Memory B cell (primary cell): Measurements from ENCODE around the gene UBR3.
"Not testable (repeated sequence)": the region's sequence is repeated elsewhere in the genome, so short reads cannot be mapped to it uniquely, and the experiment has no call there.

ENCODE experiments used
- ATAC-seq: fragments of 150-1000 bp; cut with Tn5 transposase; 2 replicates; pipeline ENCODE4 v1.10.0; 2021; ENCODE audit warnings: low read depth, mild to moderate bottlenecking, moderate library complexity
- DNase-seq, 2 donors: peaks; one replicate each; pipeline ENCODE4 v3.0.0; 2022; ENCODE audit warnings: low spot score in 2 of 2
- H3K27ac Mint-ChIP-seq: one replicate; pipeline ENCODE4 v1.8.0; 2022; ENCODE audit warnings: mild to moderate bottlenecking, moderate library complexity, mixed read lengths
- H3K27me3 Mint-ChIP-seq: one replicate; pipeline ENCODE4 v1.8.0; 2022; ENCODE audit warnings: mixed read lengths
- H3K36me3 Mint-ChIP-seq: one replicate; pipeline ENCODE4 v1.8.0; 2022; ENCODE audit warnings: mild to moderate bottlenecking, mixed read lengths
- H3K4me1 Mint-ChIP-seq: one replicate; pipeline ENCODE4 v1.8.0; 2022; ENCODE audit warnings: mixed read lengths
- H3K4me3 Mint-ChIP-seq: one replicate; pipeline ENCODE4 v1.8.0; 2022; ENCODE audit warnings: mild to moderate bottlenecking, moderate library complexity, mixed read lengths
- H3K9me3 Mint-ChIP-seq: one replicate; pipeline ENCODE4 v1.8.0; 2022; ENCODE audit warnings: mixed read lengths

Gene UBR3

GRCh38 chr2:170095380-170095779, 268.1 kb downstream of the UBR3 start:
- Mint-ChIP-seq H3K27me3 (no peaks in the 10 kb centered on the region), H3K4me3 (no peak overlapping the region), H3K9me3 (peaks cover 5% of the 10 kb centered on the region), H3K4me1 (no peaks in the 10 kb centered on the region), H3K27ac (no peak overlapping the region), H3K36me3 (no peaks in the 10 kb centered on the region)
- ATAC-seq: no peak
- DNase-seq: no peak

GRCh38 chr2:170098626-170099312, 271.5 kb downstream of the UBR3 start:
- DNase-seq: no peak
- ATAC-seq: no peak
- Mint-ChIP-seq H3K9me3 (no peaks in the 10 kb centered on the region), H3K27me3 (no peaks in the 10 kb centered on the region), H3K4me3 (no peak overlapping the region), H3K27ac (no peak overlapping the region), H3K36me3 (no peaks in the 10 kb centered on the region), H3K4me1 (no peaks in the 10 kb centered on the region)

- H3K36me3 Mint-ChIP-seq: no peaks in the 10 kb centered on the region
- H3K27me3 Mint-ChIP-seq: peaks cover 3% of the 10 kb centered on the region
- no peaks in the 10 kb centered on the region for H3K9me3 Mint-ChIP-seq
These were observed 274.5 kb downstream of the UBR3 start for GRCh38 chr2:170101789-170102188.

GRCh38 chr2:170106102-170106840, 279.0 kb downstream of the UBR3 start:
- H3K4me1 Mint-ChIP-seq: no peaks in the 10 kb centered on the region
- H3K27me3 Mint-ChIP-seq: peaks cover 4% of the 10 kb centered on the region
- no peaks in the 10 kb centered on the region for H3K36me3 Mint-ChIP-seq
- H3K27ac Mint-ChIP-seq: no peak overlapping the region
- ATAC-seq (no peak), DNase-seq (no peak)
- no peak overlapping the region for H3K4me3 Mint-ChIP-seq
- no peaks in the 10 kb centered on the region for H3K9me3 Mint-ChIP-seq

More at GRCh38 chr2:170101789-170102188, 274.5 kb downstream of the UBR3 start:
- no peak for DNase-seq
- Mint-ChIP-seq H3K4me1 (no peaks in the 10 kb centered on the region), H3K27ac (no peak overlapping the region), H3K4me3 (no peak overlapping the region)
- ATAC-seq: no peak

- DNase-seq: no peak
- ATAC-seq: no peak
- H3K9me3 Mint-ChIP-seq: peaks cover 6% of the 10 kb centered on the region
- H3K27me3 Mint-ChIP-seq: peaks cover 6% of the 10 kb centered on the region
- H3K27ac Mint-ChIP-seq: no peak overlapping the region
- H3K36me3 Mint-ChIP-seq: no peaks in the 10 kb centered on the region
- no peaks in the 10 kb centered on the region for H3K4me1 Mint-ChIP-seq
- no peak overlapping the region for H3K4me3 Mint-ChIP-seq
These were observed 286.1 kb downstream of the UBR3 start for GRCh38 chr2:170113168-170113894.

GRCh38 chr2:170115501-170116229, 288.4 kb downstream of the UBR3 start:
- H3K4me1 Mint-ChIP-seq: no peaks in the 10 kb centered on the region
- peaks cover 4% of the 10 kb centered on the region for H3K27me3 Mint-ChIP-seq
- ATAC-seq (no peak), DNase-seq (no peak)
- H3K9me3 Mint-ChIP-seq: peaks cover 7% of the 10 kb centered on the region
- H3K36me3 Mint-ChIP-seq: no peaks in the 10 kb centered on the region
- H3K27ac Mint-ChIP-seq: no peak overlapping the region
- H3K4me3 Mint-ChIP-seq: no peak overlapping the region

GRCh38 chr2:170118641-170119040, 291.4 kb downstream of the UBR3 start:
- Mint-ChIP-seq H3K4me1 (no peaks in the 10 kb centered on the region), H3K36me3 (no peaks in the 10 kb centered on the region), H3K27me3 (peaks cover 4% of the 10 kb centered on the region), H3K27ac (no peak overlapping the region), H3K4me3 (no peak overlapping the region), H3K9me3 (peaks cover 7% of the 10 kb centered on the region)
- ATAC-seq: no peak
- DNase-seq: no peak

- not testable (repeated sequence) for ATAC-seq, DNase-seq, H3K4me3 Mint-ChIP-seq, H3K27ac Mint-ChIP-seq, H3K36me3 Mint-ChIP-seq, H3K9me3 Mint-ChIP-seq, H3K27me3 Mint-ChIP-seq, H3K4me1 Mint-ChIP-seq
These were observed 292.1 kb downstream of the UBR3 start for GRCh38 chr2:170119326-170119725.

GRCh38 chr2:170121689-170122088, 294.4 kb downstream of the UBR3 start:
- ATAC-seq (no peak), DNase-seq (no peak)
- Mint-ChIP-seq H3K27ac (no peak overlapping the region), H3K9me3 (peaks cover 1% of the 10 kb centered on the region), H3K4me3 (no peak overlapping the region), H3K36me3 (no peaks in the 10 kb centered on the region), H3K4me1 (no peaks in the 10 kb centered on the region), H3K27me3 (no peaks in the 10 kb centered on the region)

GRCh38 chr2:170122883-170123547, 295.8 kb downstream of the UBR3 start:
- ATAC-seq (no peak), DNase-seq (no peak)
- H3K36me3 Mint-ChIP-seq: peaks cover 2% of the 10 kb centered on the region
- peaks cover 2% of the 10 kb centered on the region for H3K27me3 Mint-ChIP-seq
- no peaks in the 10 kb centered on the region for H3K4me1 Mint-ChIP-seq
- H3K9me3 Mint-ChIP-seq: peaks cover 2% of the 10 kb centered on the region
- H3K4me3 Mint-ChIP-seq: no peak overlapping the region
- no peak overlapping the region for H3K27ac Mint-ChIP-seq

- H3K4me1 Mint-ChIP-seq: no peaks in the 10 kb centered on the region
- peaks cover 2% of the 10 kb centered on the region for H3K9me3 Mint-ChIP-seq
- H3K4me3 Mint-ChIP-seq: no peak overlapping the region
- no peak overlapping the region for H3K27ac Mint-ChIP-seq
- DNase-seq (no peak), ATAC-seq (no peak)
- H3K27me3 Mint-ChIP-seq: peaks cover 2% of the 10 kb centered on the region
- H3K36me3 Mint-ChIP-seq: peaks cover 2% of the 10 kb centered on the region
These were observed 296.3 kb downstream of the UBR3 start for GRCh38 chr2:170123593-170123992.

- H3K36me3 Mint-ChIP-seq, ATAC-seq, DNase-seq, H3K4me1 Mint-ChIP-seq, H3K9me3 Mint-ChIP-seq, H3K27ac Mint-ChIP-seq, H3K27me3 Mint-ChIP-seq, H3K4me3 Mint-ChIP-seq: not testable (repeated sequence)
These were observed 299.0 kb downstream of the UBR3 start for GRCh38 chr2:170126138-170126728.
